HG03521 (cell line): ENCODE results near the gene SLBP.

ENCODE experiments used
- ATAC-seq: cut with Tn5 transposase; IDR thresholded peaks from one replicate; pipeline ENCODE4 v1.9.1; 2021; ENCODE audit warnings: mild to moderate bottlenecking, moderate library complexity; ENCODE audit not compliant: unreplicated experiment

SLBP gene

DNA sequence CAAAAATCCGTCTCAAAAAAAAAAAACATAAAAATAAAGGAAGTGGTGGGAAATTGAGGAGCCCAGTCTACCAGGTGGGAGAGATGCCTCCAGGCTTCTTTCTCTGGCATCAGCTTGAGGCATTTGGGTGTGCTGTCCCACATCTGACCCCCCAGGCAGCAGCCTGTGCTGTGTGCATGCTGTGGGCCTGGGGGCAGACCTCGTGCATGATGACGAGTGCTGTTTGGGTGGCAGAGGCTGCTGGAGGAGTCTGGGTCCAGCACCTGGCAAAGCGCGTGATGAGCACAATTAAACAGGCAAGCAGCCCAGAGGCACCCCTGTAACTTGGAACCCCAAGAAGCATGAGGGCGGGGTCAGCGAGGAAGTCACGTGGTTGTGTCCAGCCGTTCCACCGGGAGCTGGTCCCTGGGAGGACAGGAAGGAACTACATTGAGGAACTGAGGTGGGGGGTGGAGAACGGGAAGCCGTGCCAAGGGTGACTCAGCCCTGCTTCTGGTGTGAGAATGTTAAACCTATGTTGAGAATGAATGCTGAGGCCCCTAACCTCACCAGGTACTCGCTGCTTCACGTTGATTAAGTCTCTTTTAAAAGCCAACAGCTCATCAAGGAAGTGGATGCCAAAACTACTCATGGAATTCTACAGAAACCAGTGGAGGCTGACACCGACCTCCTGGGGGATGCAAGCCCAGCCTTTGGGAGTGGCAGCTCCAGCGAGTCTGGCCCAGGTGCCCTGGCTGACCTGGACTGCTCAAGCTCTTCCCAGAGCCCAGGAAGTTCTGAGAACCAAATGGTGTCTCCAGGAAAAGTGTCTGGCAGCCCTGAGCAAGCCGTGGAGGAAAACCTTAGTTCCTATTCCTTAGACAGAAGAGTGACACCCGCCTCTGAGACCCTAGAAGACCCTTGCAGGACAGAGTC lies 15.3 kb upstream of the SLBP start:
- no peak for ATAC-seq

DNA sequence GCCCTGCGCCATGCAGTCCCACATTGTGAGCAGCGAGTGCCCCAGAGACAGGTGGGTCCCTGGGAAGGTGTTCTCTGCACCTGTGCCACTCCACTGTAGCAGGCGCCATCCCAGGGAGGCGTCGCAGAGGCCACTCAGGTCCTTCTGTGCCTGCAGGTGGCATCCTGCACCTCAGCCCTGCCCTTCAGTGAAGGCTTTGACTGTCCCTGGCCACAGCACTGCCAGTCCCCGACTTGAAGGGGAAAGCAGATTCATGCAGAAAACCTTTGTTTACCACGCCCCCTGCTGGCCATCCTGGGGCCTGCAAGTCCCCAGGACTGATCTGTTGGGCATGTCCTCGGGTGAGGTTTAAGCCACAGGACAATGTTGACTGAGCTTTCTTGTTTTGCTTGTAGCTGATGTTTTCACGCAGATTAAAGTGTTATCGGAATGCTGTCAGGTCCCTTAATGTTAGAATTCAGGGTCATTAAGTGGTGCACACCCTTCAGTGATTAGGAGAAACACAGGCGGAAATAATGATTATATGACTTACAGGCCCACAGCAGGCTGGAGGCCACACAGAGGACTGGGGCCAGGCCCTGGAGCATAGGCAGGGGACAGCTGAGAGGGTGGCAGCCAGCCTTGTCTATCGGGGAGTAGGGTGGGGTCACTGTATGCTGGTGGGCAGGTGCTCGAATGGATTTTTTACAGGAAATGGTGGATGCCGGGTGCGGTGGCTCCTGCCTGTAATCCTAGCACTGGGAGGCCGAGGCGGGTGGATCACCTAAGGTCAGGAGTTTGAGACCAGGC lies 14.2 kb upstream of the SLBP start:
- ATAC-seq: no peak

- no peak for ATAC-seq
Observed at GRCh38 chr4:1725521-1725920, 13.4 kb upstream of the SLBP start.

DNA sequence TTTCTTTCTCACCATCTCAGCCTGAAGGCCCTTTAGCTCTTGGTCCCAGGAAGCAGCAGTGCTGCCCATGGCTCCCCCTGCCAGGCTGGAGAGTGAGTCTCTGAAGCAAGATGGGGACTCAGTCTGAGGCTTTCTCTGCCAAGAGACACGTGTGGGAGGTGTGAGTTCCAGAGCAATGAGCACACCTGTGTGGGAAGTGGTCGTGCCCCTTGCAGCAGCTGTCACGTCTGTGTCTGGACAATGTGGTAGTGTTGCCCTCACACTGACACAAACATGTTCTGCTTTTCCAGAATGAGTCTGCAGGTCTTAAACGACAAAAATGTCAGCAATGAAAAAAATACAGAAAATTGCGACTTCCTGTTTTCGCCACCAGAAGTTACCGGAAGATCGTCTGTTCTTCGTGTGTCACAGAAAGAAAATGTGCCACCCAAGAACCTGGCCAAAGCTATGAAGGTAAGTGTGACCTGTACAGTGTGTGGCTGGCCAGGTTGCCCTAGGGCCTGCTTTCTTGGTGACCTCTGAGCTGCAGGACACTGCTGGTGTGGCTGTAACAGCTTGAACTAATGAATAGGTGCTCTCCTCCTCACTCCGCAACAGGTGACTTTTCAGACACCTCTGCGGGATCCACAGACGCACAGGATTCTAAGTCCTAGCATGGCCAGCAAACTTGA lies 11.1 kb upstream of the SLBP start:
- ATAC-seq: no peak

DNA sequence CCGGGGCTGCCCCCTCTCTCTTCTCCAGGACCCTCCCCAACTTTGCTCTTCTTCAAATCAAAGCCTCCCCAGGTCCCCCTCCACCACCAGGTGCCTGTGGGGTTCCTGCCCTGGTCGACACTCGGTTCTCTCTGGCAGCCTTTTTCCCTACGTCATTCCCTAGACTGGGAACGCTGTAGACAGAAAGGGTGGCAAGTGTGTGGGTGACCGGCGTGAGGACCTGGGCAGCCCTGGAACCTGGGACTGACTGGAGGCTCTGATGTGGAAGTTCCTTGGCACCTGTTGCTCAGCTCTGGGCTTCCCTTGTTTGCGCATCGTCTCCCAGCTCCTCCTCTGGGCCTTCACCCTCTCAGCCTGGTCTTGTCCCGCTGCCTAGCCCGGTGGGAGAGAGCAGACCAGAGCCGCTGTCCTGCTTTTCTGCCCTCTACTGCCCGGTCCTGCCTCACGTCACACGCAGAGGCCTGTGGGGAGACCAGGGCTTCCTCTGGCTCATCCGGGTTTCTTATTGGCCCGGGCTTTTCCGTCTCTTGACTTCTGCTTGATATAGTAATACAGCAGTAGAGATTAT lies 10.5 kb upstream of the SLBP start:
- ATAC-seq: no peak

DNA sequence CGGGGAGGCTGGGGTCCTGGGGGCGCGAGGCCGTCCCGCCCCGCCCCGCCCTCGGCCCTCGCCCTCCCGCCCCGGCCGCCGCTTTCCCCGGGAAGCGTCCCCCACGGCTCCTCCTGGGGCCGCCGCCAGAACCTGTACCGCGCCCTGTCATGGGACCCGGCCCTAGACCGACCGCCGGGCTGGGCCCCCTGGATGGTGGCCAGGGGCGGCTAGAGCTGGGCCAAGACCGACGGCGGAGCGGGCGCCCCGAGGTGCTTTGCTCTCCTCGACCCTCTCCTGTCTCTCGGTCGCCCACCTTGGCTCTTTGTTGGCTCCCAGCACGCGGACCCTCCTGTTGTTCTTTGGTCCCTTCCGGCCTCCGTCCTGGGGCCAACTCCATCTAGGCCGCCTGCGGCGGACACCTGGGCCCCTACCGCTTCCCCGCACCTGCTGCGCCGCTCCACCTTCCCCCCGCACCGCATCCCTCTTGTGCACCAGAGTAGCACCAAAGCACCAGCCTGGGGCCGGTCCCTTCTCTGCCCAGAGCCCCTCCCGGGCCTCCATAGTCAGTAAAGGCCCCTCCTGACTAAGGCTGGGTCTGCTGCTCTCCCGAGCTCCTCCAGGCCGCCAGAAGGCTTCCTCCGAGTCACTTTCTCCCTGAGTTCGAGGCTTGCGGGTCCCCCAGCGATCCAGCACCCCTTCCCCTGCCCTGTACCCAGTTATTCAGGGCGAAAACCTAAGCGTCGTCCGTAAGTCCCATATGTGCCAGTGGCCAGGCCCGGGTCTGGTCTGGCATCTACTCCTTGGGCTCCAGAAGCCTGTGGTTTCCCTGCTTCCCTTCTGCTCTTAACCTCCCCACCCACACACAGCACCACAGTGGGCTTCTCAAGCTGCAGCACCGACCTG lies 9.8 kb upstream of the SLBP start:
- ATAC-seq: peak; percentile 0

DNA sequence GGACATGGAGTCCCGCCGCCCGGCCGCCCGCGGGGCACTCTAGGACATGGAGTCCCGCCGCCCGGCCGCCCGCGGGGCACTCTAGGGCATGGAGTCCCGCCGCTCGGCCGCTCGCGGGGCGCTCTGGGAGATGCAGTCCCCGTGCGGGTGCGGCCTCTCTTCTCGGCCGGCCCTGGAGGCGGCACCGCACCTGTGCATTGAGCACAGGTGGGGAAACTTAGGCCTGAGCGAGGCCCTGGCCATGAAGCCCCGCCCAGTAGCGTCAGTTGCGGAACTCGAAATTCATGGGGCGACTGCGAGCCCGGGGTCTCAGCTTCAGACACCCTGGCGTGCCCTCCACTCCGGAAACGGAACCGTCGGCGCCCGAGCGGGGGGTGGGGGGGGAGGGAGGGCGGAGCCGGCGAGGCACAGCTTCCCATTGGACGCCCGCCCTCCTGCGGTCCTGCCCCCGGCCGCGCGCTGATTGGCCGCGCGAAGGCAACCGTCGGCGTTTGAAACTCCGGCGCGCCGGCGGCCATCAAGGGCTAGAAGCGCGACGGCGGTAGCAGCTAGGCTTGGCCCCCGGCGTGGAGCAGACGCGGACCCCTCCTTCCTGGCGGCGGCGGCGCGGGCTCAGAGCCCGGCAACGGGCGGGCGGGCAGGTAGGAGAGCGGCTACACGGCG lies 9.0 kb upstream of the SLBP start, which contains the start of the genes TACC3 and TMEM129:
TACC3 (plus strand) TSS at position 519 of the 663 bp plus-strand sequence. CDS start 1,901 bp downstream, outside the sequence.
TMEM129 (minus strand) TSS at position 321 of the 663 bp plus-strand sequence. CDS start 486 bp downstream, outside the sequence.
- peak; percentile 79 for ATAC-seq

DNA sequence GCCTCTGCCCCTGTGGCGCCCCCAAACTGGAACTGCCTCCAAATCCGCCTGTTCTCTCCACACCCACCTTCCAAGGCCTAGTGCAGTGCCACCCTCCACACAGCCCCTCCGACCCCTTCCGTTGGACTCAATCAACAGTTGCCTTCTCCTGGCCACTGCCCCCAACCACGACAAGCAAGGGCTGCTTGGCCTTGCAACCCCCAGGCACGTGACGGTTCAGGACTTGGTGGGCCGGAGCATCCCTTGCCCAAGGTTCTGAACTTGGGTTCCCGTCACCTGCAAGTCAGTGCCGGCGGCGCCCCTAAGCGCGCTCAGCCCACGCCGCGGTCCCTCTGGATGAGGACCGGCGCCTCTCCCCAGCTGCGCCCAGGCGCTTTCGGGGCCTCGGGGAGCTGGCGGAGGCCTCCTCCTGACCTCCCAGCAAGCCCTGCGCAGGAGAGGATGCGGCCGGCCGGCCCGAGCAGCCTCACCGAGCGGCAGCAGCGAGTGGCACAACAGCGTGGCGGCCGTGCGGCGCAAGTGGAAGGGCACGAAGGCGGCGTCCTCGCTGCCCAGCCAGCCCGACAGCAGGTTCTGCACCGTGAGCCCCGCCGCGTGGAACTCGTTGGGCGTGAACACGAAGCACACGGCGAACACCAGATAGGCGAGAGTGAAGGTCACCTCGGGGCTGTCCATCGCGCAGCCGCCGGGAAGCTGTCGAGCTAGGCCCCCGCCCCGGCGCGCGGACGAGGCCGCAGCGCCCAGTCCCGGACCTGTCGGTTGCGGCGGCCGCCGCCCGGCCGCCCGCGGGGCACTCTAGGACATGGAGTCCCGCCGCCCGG lies 8.3 kb upstream of the SLBP start:
- peak; percentile 5 for ATAC-seq

DNA sequence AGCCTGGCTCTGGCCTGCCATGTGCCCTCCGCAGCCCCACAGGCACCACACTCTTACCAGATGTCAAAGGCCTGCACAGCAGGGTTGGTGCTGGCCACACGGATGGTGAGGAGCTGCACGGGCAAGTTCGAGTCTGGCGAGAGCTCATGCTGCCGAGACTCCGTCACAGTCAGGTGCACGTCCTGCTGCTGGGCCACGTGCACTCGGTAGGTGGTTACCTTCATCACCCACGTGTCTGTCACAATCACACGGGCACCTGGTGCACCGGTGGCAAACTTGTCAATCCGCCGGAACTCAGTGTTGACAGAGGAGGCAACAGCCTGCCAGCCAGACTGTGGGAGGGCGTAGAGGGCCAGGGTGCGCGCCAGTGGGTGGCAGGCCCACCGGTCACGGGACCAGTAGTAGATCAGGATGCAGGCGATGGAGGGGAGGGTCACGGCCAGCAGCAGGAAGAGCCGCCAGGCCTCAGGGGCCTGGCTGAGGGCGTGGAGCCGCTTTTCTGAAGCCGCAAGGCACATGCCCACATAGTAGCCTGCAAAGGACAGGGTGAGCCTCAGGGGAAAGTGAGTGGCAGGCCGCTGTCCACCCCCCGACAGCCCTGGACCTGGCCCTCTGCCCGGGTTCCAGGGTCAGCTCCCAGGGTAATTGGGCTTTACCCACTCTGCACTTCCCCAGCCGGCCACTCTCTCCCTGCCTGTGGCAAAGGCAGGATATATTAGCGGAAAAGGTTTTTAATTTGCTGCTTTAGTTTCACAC lies 6.2 kb upstream of the SLBP start:
- ATAC-seq: no peak

DNA sequence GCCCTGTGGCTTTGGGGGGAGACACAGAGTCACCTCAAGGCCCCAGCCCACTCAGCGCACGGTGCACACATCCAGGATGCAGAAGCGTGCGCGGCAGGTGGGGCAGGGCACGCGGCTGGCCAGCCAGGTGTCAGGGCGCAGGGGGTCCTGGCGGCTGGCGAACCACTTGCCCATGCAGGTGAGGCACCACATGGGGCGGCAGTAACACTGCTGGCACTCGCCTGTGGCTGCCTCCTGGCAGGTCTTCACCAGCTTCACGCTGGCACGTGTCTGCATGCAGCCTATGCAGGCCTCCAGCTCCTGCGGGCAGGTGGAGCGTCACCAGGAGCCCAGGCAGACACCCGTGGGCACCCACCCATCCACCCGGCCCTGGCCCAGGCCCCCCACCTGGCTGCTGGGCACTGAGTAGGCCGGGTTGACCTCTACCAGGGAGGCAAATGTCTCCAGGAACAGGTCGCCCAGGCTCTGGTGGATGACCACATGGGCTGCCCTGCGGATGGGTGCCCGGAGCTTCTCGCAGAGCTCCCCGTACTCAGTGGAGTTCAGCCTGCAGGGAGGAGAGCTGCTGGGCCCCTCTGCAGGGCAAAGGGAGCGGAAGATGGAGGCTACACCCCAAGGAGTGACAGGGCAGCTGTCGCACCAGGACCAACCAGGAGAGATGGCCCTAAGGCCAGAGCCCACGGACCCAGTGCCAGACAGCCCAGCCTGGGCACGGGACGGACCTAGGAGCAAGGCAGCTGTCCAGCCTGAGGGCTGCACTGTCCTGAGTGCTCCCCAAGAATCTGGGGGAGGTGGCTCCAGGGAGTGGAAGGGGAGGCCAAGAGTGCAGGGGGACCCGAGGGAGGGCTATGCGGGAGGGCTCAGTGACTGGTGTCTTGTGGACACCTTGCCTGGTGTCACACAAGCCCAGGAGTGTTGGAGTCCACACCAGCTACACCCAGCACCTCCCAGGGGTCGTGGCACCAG lies 5.3 kb upstream of the SLBP start:
- ATAC-seq: no peak

GRCh38 chr4:1716065-1716945 lies 4.2 kb upstream of the SLBP start:
- ATAC-seq: no peak

DNA sequence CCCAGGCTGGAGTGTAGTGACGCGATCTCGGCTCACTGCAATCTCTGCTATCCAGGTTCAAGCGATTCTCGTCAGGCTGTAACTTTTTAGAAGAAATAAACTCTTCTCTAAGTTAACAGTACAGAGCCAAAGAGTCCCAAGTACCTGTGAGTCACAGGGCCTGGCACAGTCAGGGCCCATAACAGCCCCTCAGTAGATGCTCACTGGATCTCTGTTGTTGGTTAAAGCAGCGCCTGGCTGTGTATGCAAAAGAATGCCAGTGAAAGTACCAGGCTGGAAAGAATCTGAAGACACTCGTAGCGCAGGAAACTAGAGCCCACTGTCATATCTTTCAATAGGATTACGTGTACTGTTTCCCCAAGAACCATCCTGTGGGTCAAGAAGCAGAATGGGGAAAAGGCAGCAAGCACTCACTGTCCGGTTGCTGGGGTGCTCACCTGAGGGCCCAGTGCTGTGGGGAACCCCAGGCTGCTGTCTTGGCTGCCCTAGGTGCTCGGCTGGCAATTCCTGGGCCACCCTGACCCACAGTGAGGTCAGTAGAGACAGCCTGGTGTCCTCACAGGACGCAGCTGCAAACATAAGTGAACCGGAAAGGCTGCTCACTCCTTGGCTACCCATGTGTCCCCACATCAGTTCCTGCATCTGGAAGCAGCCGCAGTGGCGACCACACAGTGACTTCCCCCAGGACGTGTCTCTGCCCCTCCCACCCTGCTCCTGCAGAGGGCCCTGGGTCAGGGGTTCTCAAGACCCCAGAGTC lies 3.1 kb upstream of the SLBP start:
- ATAC-seq: no peak

DNA sequence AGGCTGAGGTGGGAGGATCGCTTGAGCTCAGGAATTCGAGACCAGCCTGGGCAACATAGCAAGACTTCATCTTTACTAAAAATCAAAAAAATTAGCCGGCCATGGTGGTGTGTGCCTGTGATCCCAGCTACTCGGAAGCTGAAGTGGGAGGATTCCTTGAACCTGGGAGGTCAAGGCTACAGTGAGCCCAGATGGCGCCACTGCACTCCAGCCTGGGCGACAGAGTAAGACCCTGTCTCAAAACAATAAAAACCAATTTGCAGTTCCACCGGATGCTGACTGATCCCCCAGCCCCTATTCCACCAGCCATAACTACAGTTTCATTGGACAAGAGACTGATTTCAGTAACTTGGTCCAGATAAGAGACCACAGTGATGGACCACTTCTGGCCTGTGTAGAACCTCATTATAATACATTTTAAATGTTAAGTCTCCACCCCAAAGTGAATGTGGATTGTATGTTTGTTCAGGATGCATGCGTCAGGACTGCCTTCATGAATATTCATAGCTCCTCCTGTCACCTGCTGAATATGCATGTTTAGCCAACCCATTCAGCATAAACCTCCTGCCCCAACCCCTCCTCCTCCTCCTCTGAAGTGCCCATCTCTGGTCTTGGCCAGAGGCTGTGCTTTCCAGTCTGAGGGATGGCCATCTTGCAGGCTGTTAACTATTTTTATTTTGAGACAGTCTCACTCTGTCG lies 2.3 kb upstream of the SLBP start:
- no peak for ATAC-seq
